GM21786 (cell line): Measurements from ENCODE around the gene ACO1.

Source experiments
- ATAC-seq: cut with Tn5 transposase; IDR thresholded peaks from one replicate; pipeline ENCODE4 v1.9.1; 2021; ENCODE audit not compliant: unreplicated experiment

ACO1 gene

GRCh38 chr9:32419921-32420320, 35.5 kb downstream of the ACO1 start:
- no peak for ATAC-seq

- no peak for ATAC-seq
Observed at GRCh38 chr9:32422237-32422806, 37.9 kb downstream of the ACO1 start.

- ATAC-seq = no peak
Observed at GRCh38 chr9:32423371-32423770, 38.9 kb downstream of the ACO1 start.

GRCh38 chr9:32424616-32425015, 40.2 kb downstream of the ACO1 start:
- ATAC-seq = no peak

GRCh38 chr9:32426278-32426939, 42.0 kb downstream of the ACO1 start:
- ATAC-seq = peak; percentile 48

GRCh38 chr9:32427111-32427873, 42.8 kb downstream of the ACO1 start:
- ATAC-seq = no peak

GRCh38 chr9:32430720-32431119, 46.3 kb downstream of the ACO1 start:
- ATAC-seq = no peak

GRCh38 chr9:32431196-32431595, 46.8 kb downstream of the ACO1 start:
- no peak for ATAC-seq

- ATAC-seq = peak; percentile 50
Observed at GRCh38 chr9:32431940-32432555, 47.6 kb downstream of the ACO1 start.

- ATAC-seq = no peak
Observed at GRCh38 chr9:32434892-32435291, 50.4 kb downstream of the ACO1 start.

- no peak for ATAC-seq
Observed at GRCh38 chr9:32441678-32442077, 57.2 kb downstream of the ACO1 start.

- ATAC-seq = peak; percentile 61
Observed at GRCh38 chr9:32442433-32442832, 58.0 kb downstream of the ACO1 start.

- no peak for ATAC-seq
Observed at GRCh38 chr9:32449969-32450368, 65.5 kb downstream of the ACO1 start.

- no peak for ATAC-seq
Observed at GRCh38 chr9:32454280-32454679, 69.8 kb downstream of the ACO1 start.

- ATAC-seq = no peak
Observed at GRCh38 chr9:32455738-32456137, 71.3 kb downstream of the ACO1 start.

- ATAC-seq = no peak
Observed at GRCh38 chr9:32456564-32456963, 72.1 kb downstream of the ACO1 start.

- ATAC-seq = no peak
Observed at GRCh38 chr9:32463500-32464293, 79.3 kb downstream of the ACO1 start.

GRCh38 chr9:32468740-32469139, 84.3 kb downstream of the ACO1 start:
- no peak for ATAC-seq

GRCh38 chr9:32472344-32472743, 87.9 kb downstream of the ACO1 start:
- no peak for ATAC-seq

- ATAC-seq = no peak
Observed at GRCh38 chr9:32483343-32483742, 98.9 kb downstream of the ACO1 start.
